ENCODE results near the gene KLHL12.

DNA sequence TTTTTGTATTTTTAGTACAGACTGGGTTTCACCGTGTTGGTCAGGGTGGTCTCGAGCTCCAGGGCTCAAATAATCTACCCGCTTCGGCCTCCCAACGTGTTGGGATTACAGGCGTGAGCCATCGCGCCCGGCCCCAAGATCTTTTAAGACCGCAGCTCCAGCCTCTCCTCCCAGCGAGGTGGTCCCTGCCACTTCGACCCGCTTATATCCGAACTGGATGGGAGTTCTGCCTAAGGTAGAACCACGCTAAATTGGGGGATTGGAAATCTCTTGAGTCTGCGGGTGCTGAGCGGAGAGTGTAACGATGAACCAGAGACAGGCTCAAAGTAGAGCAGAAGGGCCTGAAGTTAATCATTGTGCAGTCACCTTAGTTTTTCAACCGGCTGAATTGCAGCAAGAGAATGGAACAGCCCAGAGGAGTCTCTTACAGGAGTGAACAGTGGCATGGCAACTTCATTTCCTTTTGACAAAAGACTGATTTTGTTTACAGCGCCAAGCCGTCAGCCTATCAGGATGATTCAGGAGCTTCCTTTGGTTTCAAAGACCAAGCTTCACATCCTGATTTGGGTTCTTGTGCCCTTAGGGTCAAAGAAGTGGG is 40.7 kb upstream of the KLHL12 start:
- TF ChIP-seq, protein P1, sequence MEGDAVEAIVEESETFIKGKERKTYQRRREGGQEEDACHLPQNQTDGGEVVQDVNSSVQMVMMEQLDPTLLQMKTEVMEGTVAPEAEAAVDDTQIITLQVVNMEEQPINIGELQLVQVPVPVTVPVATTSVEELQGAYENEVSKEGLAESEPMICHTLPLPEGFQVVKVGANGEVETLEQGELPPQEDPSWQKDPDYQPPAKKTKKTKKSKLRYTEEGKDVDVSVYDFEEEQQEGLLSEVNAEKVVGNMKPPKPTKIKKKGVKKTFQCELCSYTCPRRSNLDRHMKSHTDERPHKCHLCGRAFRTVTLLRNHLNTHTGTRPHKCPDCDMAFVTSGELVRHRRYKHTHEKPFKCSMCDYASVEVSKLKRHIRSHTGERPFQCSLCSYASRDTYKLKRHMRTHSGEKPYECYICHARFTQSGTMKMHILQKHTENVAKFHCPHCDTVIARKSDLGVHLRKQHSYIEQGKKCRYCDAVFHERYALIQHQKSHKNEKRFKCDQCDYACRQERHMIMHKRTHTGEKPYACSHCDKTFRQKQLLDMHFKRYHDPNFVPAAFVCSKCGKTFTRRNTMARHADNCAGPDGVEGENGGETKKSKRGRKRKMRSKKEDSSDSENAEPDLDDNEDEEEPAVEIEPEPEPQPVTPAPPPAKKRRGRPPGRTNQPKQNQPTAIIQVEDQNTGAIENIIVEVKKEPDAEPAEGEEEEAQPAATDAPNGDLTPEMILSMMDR (IDR thresholded peaks at IDR 0.05): no peak
- no peak for TF ChIP-seq POLR2A (IDR thresholded peaks at IDR 0.05)

All from testis (tissue), 2 donors.